ENCODE data around the gene PSMA7.

Gene PSMA7

GRCh38 chr20:62172666-62173065 is 29.5 kb upstream of the PSMA7 start:
- FAIRE-seq (no peak), DNase-seq (ENCODE audit: low spot score) (no peak)

DNA sequence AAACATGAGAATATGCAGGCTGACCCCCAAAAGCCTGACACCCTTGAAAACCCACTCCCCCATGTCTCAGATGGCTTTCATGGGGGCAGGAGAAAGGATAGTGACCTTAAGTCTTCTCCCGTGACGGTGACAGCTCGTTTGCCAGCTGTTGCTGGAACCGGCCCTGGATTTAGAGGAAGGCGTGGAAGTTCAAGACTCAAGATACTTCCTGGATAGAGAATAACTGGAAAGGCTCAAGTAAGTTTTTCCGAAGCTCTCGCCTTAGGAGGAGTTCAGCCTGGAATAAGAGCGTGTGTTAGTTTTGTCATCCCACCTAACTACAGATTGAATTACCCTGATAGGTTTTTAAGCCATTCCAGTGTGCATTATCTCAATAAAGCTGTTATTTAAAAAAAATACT is 28.1 kb upstream of the PSMA7 start:
- DNase-seq (ENCODE audit: low spot score) (no peak), FAIRE-seq (no peak)

- no peak for FAIRE-seq
- DNase-seq (ENCODE audit: low spot score) = no peak
These were observed 27.3 kb upstream of the PSMA7 start for GRCh38 chr20:62170536-62170935.

- FAIRE-seq (no peak), DNase-seq (ENCODE audit: low spot score) (no peak)
These were observed 25.8 kb upstream of the PSMA7 start for GRCh38 chr20:62168890-62169435.

GRCh38 chr20:62168061-62168460 is 24.9 kb upstream of the PSMA7 start:
- DNase-seq (ENCODE audit: low spot score) = no peak
- FAIRE-seq = no peak

DNA sequence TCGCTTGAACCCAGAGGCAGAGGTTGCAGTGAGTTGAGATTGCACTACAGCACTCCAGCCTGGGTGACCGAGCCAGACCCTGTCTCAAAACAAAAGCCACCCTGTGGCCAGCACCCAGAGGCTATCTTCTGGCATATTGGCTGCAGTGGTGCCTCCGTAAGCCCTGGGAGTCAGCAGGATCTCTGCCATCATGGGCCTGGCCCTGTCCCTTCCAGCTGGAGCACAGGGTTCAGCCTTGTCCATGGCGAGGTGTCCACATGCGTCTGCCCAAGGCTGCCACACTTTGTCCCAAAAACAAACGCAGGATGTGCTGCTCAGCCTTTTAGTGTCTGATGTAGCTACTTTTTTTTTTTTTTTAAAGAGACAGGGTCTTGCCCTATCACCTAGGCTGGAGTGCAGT is 24.3 kb upstream of the PSMA7 start:
- DNase-seq (ENCODE audit: low spot score) = no peak
- FAIRE-seq = no peak

DNA sequence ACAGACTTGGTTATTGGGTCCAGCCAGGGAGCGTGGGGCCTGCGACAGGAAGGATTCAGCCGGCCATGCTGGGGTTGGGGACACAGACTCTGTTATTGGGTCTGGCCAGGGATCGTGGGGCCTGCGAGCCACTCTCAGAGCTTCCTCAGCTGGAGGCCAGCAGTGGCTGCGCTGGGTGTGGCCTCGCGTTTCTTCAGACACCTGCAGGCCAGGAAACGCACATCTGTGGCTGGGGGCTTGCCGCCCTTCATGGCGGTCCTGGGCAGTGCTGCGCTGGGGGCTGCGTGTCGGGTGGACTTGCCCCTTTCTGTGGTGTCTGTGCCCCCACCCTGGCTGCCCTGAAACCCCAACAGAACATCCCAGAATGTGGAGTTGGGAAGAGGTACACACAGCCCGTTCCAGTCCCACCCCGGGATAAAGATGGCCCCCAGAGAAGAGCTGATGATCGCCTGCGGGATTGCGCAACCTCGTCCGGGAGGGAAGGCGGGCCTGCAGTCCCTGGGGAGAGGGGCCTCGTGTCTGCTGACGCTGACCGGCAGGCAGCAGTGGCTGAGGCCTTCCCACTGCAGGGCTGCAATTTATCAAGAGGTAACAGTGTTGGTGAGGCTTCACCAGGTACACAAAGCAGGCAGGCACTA is 22.7 kb upstream of the PSMA7 start:
- no peak for DNase-seq (ENCODE audit: low spot score)

DNA sequence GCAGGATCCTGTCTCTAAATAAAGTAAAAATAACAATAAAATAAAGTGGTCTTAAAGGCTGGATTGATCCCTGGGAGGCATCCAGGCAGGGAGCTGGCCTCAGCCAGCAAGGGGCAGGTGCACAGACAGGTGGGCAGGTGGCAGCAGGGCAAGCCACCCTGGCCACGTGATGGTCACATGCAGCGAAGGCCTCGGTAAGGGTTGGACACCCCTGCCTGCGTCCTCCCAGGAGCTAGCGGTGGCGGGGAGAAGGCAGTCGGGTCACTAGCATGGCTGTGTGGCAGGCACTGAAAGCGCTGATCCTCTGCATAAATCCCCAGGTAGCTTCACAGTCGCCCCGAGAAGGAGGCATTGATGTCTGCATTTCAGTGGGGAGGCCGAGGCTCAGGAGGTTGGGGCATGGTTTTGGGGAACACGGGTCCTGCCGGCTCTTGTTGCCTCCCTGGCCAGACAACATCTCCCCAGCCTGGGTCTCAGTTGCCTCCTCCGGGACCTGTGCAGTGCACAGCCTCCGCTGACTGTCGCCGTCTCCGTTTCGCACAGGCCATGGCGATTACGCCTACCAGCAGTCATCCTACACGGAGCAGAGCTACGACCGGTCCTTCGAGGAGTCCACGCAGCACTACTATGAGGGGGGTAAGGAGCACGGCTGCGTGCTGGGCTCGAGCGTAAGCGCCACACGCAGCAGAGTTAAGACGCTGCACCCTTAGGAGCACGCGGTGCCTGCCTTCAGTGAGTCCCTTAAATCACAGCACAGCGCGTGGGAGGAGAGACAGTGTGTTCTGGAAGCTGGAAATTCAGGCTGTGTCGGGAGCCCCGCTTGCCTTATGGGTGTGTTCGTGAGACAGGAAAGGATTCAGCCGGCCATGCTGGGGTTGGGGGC is 21.9 kb upstream of the PSMA7 start:
- FAIRE-seq (no peak), DNase-seq (ENCODE audit: low spot score) (no peak)

More for the DNA sequence above, 22.7 kb upstream of the PSMA7 start:
- FAIRE-seq = no peak

DNA sequence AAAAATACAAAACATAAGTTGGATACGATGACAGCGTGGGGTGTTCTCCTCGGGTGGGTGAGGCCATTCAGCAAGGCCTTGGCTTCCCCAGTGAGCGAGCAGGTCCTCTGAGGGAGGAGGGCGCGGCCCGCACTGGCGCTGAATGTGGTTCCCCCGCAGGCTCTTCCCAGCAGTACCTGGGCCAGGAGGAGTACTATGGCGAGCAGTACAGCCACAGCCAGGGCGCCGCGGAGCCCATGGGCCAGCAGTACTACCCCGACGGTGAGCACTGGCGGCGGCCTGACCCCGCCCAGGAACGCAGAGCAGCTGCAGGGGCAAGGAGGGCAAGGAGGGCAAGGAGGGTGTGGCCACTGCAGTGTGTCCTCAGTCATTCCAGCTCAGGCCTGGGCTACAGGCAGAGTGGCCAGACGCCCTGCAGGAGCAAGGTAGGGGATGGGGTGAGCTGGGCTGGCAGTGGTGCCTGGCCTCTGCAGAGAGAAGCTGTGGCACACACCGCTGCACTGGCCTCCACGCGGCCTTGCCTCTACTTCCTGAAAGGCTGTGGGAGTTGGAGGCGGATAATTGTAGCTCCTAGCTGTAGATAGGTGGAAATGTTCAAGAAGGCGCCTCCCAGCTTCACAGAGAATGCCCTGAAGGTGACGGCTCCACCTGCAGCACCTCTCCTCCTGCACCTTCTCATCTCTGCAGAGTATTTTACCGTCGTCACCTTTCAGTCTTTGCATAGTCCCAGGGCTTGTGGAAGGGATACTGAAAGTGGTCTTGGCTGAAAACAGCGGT is 21.0 kb upstream of the PSMA7 start:
- no peak for DNase-seq (ENCODE audit: low spot score)
- no peak for FAIRE-seq

DNA sequence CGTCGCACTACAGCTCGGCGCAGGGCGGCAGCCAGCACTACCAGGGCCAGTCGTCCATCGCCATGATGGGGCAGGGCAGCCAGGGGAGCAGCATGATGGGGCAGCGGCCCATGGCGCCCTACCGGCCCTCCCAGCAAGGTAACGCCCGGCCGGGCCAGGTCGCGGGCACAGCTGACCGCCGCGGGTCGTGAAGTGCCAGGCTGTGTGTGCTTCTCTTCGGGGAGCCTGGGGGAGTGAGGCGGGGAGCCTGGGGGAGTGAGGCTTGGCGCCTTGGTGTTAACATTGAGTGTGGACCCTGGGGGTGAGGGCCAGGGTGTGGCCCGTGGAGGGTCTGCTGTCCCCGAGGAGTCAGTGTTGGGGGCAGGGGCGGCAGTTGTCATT is 20.3 kb upstream of the PSMA7 start:
- no peak for DNase-seq (ENCODE audit: low spot score)
- FAIRE-seq = no peak

- no peak for DNase-seq (ENCODE audit: low spot score)
- FAIRE-seq = peak; percentile 83
These were observed 19.7 kb upstream of the PSMA7 start for GRCh38 chr20:62162765-62163484.

GRCh38 chr20:62161347-62161746 is 18.2 kb upstream of the PSMA7 start:
- DNase-seq (ENCODE audit: low spot score) = peak; percentile 95
- no peak for FAIRE-seq

- no peak for FAIRE-seq
These were observed 17.7 kb upstream of the PSMA7 start for GRCh38 chr20:62160876-62161275.

DNA sequence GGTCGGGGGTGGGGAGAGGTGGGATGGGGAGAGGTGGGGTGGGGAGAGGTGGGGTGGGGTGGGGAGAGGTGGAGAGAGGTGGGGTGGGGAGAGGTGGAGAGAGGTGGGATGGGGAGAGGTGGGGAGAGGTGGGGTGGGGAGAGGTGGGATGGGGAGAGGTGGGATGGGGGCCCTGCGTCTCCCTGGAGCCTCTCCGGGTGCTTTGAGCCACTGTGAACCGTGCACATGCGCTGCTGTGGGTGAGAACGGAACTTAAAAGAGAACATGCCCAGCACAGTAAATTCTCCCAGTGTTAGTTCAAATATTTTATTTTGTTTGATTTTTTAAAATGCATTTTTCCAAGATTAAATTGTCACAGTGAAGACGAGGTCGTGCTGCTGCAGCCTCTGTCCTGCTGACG is 17.1 kb upstream of the PSMA7 start:
- no peak for FAIRE-seq
- DNase-seq (ENCODE audit: low spot score) = no peak

More at GRCh38 chr20:62160876-62161275, 17.7 kb upstream of the PSMA7 start:
- DNase-seq (ENCODE audit: low spot score) = no peak

GRCh38 chr20:62159839-62160238 is 16.6 kb upstream of the PSMA7 start:
- DNase-seq (ENCODE audit: low spot score) = peak; percentile 88
- FAIRE-seq = peak; percentile 93

DNA sequence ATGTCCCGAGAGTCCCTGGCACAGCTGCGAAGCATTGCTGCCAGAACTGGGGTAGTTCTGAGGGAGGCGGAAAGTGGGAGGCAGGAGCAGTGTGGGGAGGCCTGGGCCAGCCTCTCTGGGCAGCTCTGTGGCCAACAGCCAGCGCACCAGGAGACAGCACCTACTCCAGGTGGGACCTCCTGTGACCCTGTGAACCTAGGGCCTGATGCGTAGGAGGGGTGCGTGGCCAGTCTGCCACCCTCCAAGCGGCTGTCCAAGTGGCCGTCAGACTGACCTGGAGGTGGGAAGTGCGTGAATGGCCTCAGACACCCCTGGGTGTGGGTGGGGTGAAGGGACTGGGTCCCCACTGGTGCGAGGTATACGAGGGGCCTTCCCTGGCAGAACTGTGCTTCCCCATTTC is 15.9 kb upstream of the PSMA7 start:
- DNase-seq (ENCODE audit: low spot score) (no peak), FAIRE-seq (peak; percentile 72)

DNA sequence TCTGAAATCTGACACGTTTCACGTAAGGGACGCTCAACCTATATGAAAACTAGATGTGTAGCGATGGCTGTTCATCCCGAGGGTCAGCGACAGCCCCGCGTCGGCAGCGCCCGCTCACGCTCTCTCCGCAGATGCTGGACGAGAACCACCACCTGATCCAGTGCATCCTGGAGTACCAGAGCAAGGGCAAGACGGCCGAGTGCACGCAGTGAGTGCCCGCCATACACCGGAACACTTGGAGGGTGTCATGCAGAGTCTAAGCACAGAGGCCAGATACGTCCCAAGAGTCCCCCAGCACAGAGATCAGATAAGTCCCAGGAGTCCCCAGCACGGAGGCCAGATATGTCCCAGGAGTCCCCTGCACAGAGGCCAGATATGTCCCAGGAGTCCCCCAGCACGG is 15.3 kb upstream of the PSMA7 start:
- FAIRE-seq = no peak

DNA sequence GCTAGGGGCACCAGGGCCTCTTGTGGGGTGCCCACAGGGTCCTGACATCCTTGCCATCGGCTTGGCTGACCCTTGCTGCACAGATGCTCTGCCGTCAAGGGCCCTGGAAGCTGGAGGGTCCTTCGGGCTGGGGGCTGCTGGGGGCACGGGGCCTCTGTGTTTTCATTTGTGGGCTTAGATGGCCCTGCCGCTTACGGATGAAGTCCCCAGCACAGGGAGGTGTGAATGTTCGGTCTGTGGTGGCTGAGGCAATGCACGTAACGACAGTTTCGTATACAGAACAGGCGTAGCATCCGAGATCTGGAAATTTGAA is 14.8 kb upstream of the PSMA7 start:
- FAIRE-seq (no peak), DNase-seq (ENCODE audit: low spot score) (no peak)

More for the DNA sequence above, 15.3 kb upstream of the PSMA7 start:
- no peak for DNase-seq (ENCODE audit: low spot score)

DNA sequence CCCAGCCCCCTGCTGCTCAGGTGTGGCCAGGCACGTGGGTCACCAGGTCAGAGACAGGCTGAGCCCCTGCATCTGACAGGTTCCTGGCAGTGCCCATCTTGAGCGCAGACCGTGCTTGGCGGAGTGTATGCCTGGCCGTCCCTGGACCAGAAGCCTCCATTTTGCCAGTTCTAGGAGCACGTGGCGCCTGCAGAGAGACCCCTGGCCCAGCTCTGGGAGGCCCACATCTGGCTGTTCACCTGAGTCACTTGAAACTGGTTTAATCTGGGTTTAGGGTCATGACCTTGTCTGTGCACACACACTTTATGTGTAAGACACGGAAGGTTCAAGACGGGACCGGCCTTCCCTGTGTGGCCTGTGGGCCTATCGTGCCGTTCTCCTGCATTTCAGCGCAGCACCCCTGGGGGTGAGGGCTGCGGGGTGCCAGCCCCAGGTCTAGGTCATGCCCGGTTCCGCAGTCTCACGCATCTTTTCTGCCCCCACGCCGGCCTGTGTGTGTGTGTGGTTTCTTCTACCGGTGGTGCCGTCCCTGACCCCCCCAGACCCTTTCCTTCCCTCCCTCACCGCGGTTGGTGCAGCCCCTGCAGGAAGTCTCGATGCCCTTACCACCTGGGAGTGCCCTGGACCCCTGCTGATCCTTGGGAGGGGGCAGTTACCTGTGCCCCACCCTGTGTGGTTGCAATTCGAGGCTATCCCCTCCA is 14.3 kb upstream of the PSMA7 start:
- no peak for FAIRE-seq
- no peak for DNase-seq (ENCODE audit: low spot score)

GRCh38 chr20:62156592-62157386 is 13.6 kb upstream of the PSMA7 start:
- peak; percentile 74 for DNase-seq (ENCODE audit: low spot score)
- FAIRE-seq = peak; percentile 72
